Stimulated activated naive B cell treated with anti-CD40 and anti-IgM and Interleukin-4, amounts not matched to agents 10 μg/mL and 1 μg/mL and 100 μg/mL, for 72 hours (primary cell): ENCODE results near the gene OSBPL9.

Experiments
- ATAC-seq, 2 donors: fragments of 150-1000 bp; cut with Tn5 transposase; replicated peaks; 2 replicates each; pipeline ENCODE4 v1.10.0; 2021; ENCODE audit warnings: moderate library complexity in 1 of 2
- DNase-seq: peaks from one replicate; pipeline ENCODE4 v3.0.0; 2021
- H3K27ac Mint-ChIP-seq: one replicate; pipeline ENCODE4 v1.8.0; 2022; ENCODE audit warnings: mild to moderate bottlenecking, mixed read lengths
- H3K27me3 Mint-ChIP-seq, 2 donors: one replicate each; pipeline ENCODE4 v1.8.0; 2022; ENCODE audit warnings: mixed read lengths in 2 of 2
- H3K36me3 Mint-ChIP-seq, 2 donors: one replicate each; pipeline ENCODE4 v1.8.0; 2022; ENCODE audit warnings: mixed read lengths in 2 of 2, mild to moderate bottlenecking in 1 of 2
- H3K4me1 Mint-ChIP-seq, 2 donors: one replicate each; pipeline ENCODE4 v1.8.0; 2022; ENCODE audit warnings: mixed read lengths in 2 of 2, mild to moderate bottlenecking in 1 of 2
- H3K4me3 Mint-ChIP-seq, 2 donors: one replicate each; pipeline ENCODE4 v1.8.0; 2022; ENCODE audit warnings: mild to moderate bottlenecking in 2 of 2, mixed read lengths in 2 of 2, moderate library complexity in 1 of 2
- H3K9me3 Mint-ChIP-seq, 2 donors: one replicate each; pipeline ENCODE4 v1.8.0; 2022; ENCODE audit warnings: mixed read lengths in 2 of 2, mild to moderate bottlenecking in 1 of 2

OSBPL9 gene

DNA sequence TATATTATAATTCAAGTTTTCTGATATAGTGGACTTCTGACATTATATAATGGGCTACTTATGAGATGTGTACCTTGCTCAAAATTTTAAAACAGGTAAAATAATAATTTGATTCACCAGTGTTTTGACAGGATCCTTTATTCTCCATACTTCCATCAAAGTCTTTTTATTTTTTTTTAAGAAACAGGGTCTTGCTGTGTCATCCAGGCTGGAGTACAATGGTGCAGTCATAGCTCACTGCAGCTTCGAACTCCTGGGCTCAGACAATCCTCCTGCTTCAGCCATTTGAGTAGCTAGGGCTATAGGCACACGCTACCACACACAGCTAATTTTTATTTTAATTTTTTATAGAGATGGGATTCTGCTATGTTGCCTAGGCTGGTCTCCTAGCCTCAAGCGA lies 132.3 kb downstream of the OSBPL9 start:
- peaks cover 2 to 5% of the 10 kb centered on the region in 2 donors for H3K9me3 Mint-ChIP-seq
- no peak for ATAC-seq
- no peak overlapping the region for H3K27ac Mint-ChIP-seq
- DNase-seq = no peak
- H3K4me3 Mint-ChIP-seq = no peak overlapping the region
- peaks cover 25 to 29% of the 10 kb centered on the region in 2 donors for H3K36me3 Mint-ChIP-seq
- H3K4me1 Mint-ChIP-seq = peaks cover 0 to 5% of the 10 kb centered on the region in 2 donors
- no peaks in the 10 kb centered on the region for H3K27me3 Mint-ChIP-seq

DNA sequence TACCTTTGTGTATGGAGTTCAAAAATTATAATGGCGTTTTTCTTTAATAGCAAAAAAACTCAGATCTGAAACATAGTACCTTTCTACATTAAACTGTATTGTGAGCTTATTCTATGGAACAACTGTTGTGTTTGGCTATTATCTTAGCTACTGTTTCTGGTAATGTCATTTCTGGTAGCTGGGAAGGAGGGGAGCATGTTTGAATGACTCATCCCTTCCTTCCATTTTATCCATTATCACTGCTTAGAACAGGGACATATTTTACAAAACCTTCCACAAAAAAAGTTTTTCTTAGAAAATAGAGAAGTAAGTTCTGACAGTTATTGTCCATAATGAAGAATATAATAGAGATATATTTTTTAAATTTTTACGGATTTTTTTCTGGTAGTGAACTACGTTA lies 133.3 kb downstream of the OSBPL9 start:
- DNase-seq = no peak
- Mint-ChIP-seq H3K4me3 (no peak overlapping the region), H3K36me3 (peaks cover 29 to 31% of the 10 kb centered on the region in 2 donors), H3K27ac (no peak overlapping the region), H3K9me3 (peaks cover 2 to 5% of the 10 kb centered on the region in 2 donors), H3K27me3 (no peaks in the 10 kb centered on the region), H3K4me1 (peaks cover 0 to 3% of the 10 kb centered on the region in 2 donors)
- ATAC-seq = no peak

DNA sequence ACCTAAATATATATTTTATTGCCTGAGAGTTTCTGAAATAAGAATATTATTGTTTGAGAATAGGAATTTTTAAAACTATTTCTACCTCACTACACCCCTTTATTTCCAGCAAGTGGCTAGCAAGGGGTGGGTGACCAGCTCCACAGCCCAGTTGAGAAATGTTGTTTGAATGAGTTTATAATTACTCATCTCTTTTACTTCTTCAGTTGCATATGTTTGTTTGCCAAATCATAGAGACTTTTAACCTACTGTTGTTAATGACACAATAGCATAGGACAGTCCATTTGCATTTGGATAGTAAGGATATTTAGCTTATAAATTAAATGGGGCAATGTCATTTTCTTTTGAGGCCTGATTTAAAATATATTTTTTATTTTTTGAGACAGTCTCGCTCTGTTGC lies 133.8 kb downstream of the OSBPL9 start:
- H3K9me3 Mint-ChIP-seq = peaks cover 2 to 5% of the 10 kb centered on the region in 2 donors
- DNase-seq = no peak
- H3K27me3 Mint-ChIP-seq = no peaks in the 10 kb centered on the region
- peaks cover 0 to 4% of the 10 kb centered on the region in 2 donors for H3K4me1 Mint-ChIP-seq
- ATAC-seq = no peak
- peaks cover 34 to 36% of the 10 kb centered on the region in 2 donors for H3K36me3 Mint-ChIP-seq
- H3K27ac Mint-ChIP-seq = no peak overlapping the region
- no peak overlapping the region for H3K4me3 Mint-ChIP-seq

DNA sequence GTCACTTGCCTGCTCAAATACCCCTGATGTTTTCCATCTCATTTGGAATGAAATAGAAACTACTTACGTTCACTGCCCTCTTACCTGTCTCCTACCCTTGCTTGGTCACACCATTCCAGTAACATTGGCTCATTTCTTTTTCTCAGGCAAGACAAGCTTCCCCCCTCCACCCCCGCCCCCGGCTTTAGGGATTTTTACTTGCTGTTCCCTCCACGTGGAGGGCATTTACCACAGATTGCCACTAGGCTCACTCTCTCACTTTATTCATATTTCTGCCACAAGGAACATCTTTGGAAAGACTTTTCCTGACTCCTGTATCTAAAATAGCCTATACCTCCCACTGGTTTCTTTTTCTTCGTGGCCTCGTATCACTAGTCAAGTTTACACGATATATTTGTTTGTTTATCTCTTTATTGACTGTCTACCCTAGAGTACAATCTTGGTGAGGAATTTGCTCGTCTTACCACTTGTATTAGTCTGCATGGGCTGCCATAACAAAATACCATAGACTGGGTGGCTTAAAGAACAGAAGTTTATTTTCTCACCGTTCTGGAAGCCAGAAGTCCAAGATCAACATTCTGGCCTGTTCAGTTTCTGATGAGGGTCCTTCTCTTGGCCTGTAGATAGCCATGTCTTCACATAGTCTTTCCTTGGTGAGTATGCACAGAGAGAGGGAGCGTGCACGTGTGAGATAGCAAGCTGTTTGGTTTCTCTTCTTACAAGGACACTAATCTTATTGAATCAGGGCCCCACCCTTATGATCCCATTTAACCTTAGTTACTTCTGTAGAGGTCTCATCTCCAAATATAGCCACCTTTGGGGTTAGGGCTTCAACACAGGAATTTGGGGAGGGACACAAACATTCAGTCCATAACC lies 135.4 kb downstream of the OSBPL9 start:
- H3K36me3 Mint-ChIP-seq = peaks cover 34 to 35% of the 10 kb centered on the region in 2 donors
- H3K4me3 Mint-ChIP-seq = no peak overlapping the region
- H3K4me1 Mint-ChIP-seq = peaks cover 0 to 4% of the 10 kb centered on the region in 2 donors
- DNase-seq (no peak), ATAC-seq (no peak)
- peaks cover 2 to 5% of the 10 kb centered on the region in 2 donors for H3K9me3 Mint-ChIP-seq
- no peak overlapping the region for H3K27ac Mint-ChIP-seq
- H3K27me3 Mint-ChIP-seq = no peaks in the 10 kb centered on the region

DNA sequence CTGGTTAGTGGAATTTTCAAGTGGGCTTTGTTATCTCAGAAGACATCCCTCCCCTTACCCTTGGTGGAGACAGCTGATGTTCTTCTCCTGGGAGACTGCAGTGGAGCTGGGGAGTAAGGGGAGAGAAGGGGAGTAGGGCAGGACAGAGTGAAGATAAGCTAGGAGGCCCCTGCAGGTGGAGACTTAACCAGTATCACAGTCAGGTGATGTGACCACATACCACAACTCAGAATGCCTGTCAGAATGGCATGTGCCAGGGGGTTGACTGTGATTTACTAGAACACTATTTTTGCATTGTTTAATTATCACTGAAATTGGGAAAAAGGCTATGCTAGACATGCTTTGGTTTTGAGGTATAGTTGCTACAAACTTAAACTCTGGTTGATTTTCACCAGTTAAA lies 137.1 kb downstream of the OSBPL9 start:
- H3K36me3 Mint-ChIP-seq = peaks cover 28 to 31% of the 10 kb centered on the region in 2 donors
- H3K4me1 Mint-ChIP-seq = peaks cover 0 to 4% of the 10 kb centered on the region in 2 donors
- H3K9me3 Mint-ChIP-seq = peaks cover 2 to 5% of the 10 kb centered on the region in 2 donors
- DNase-seq (no peak), ATAC-seq (no peak)
- H3K27ac Mint-ChIP-seq = no peak overlapping the region
- H3K4me3 Mint-ChIP-seq = no peak overlapping the region
- H3K27me3 Mint-ChIP-seq = no peaks in the 10 kb centered on the region

DNA sequence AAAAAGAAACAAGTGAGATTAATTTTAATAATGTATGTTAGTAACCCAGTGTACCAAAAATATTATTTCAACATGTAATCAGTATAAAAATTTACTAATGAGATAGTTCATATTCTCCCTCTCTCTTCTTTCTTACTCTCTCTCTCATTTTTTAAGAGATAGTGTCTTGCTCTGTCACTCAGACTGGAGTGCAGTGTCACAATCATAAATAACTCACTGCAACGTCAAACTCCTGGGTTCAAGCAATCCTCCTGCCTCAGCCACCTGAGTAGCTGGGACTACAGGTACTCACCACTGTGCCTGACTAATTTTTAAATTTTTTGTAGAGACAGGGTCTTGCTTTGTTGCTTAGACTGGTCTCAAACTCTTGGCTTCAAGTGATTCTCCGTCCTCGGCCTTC lies 137.8 kb downstream of the OSBPL9 start:
- Mint-ChIP-seq H3K4me3 (no peak overlapping the region), H3K27me3 (no peaks in the 10 kb centered on the region), H3K9me3 (peaks cover 2 to 5% of the 10 kb centered on the region in 2 donors), H3K27ac (no peak overlapping the region), H3K36me3 (peaks cover 25 to 34% of the 10 kb centered on the region in 2 donors), H3K4me1 (peaks cover under 1 to 4% of the 10 kb centered on the region in 2 donors)
- DNase-seq (no peak), ATAC-seq (no peak)

DNA sequence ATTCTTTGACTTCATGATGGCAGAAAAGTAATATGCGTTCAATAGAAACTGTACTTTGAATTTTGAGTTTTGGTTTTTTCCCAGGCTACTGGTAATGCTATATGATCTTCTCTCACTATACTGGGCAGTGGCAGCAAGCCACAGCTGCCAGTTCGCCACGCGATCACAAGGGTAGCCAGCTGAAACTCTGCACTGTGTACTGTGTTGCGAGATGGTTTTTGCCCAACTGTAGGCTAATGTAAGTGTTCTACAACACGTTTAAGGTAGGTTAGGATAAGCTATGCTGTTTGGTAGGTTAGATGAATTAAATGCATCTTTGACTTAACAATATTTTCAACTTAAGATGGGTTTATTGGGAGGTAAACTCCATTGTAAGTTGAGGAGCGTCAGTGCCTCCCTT lies 138.5 kb downstream of the OSBPL9 start:
- Mint-ChIP-seq H3K27ac (no peak overlapping the region), H3K4me1 (peaks cover 6 to 8% of the 10 kb centered on the region in 2 donors), H3K9me3 (peaks cover 2 to 5% of the 10 kb centered on the region in 2 donors), H3K4me3 (no peak overlapping the region), H3K36me3 (peaks cover 27 to 41% of the 10 kb centered on the region in 2 donors), H3K27me3 (no peaks in the 10 kb centered on the region)
- ATAC-seq = no peak
- DNase-seq = no peak

DNA sequence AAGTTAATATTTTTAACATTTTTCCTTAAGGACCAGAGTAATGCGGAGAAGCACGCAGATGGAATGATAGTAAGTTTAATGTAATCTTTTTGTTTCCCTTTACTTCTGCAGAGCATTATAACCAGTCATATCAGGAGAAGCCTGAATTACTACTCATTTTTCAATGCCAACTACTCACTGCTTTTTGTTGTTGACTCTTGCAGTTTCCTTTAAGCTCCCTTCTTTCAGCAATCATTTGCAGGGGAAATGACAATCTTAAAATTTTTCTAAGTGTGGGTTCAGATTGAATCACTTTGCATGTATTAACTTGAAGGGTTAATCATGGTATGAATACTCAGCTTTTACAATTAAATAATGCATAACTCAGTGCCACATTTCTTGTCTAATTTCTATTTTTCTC lies 139.4 kb downstream of the OSBPL9 start:
- DNase-seq (no peak), ATAC-seq (no peak)
- no peaks in the 10 kb centered on the region for H3K27me3 Mint-ChIP-seq
- no peak overlapping the region for H3K4me3 Mint-ChIP-seq
- peaks cover 27 to 47% of the 10 kb centered on the region in 2 donors for H3K36me3 Mint-ChIP-seq
- H3K27ac Mint-ChIP-seq = no peak overlapping the region
- peaks cover 9 to 12% of the 10 kb centered on the region in 2 donors for H3K4me1 Mint-ChIP-seq
- peaks cover 2 to 5% of the 10 kb centered on the region in 2 donors for H3K9me3 Mint-ChIP-seq

DNA sequence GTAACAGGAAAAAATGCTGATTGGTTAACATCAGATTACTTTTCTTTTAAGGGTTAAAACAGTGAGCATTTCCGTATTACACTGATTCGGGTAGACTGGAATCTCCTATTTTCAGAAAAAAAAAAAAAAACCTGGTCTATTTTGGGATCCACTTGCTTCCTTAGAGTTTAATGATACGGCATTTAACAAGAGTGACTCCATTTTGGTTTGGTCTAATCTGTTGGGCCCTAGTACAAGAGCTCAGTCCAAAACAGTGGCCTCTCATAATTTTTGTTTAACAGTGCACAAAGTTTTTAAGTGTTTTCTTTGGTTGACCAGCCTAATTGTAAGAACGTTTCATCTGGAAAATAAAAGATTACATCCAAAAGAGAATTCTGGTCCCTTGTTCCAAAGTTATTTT lies 141.4 kb downstream of the OSBPL9 start:
- no peak overlapping the region for H3K4me3 Mint-ChIP-seq
- ATAC-seq = no peak
- H3K27ac Mint-ChIP-seq = no peak overlapping the region
- peaks cover 21 to 44% of the 10 kb centered on the region in 2 donors for H3K36me3 Mint-ChIP-seq
- peaks cover 6 to 12% of the 10 kb centered on the region in 2 donors for H3K4me1 Mint-ChIP-seq
- H3K27me3 Mint-ChIP-seq = no peaks in the 10 kb centered on the region
- no peak for DNase-seq
- no peaks in the 10 kb centered on the region for H3K9me3 Mint-ChIP-seq

DNA sequence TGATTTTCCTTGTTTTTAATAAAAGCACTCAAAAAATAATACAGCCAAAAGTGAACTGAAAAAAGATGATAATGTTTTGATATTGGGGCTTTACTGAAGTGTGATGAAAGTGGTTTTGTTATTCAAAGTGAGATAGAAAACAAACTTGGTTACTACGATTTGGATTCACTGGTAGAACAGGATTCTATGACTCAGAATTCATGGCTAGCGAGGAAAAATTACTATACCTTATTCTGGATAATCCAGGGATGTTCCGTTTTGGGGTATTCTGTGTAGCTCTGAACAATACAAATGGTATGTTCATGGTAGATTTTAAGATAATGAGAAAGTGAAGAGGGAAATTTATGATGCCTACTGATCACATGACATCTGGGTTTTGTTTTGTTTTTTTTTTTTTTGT lies 144.0 kb downstream of the OSBPL9 start:
- Mint-ChIP-seq H3K4me1 (peaks cover 4 to 12% of the 10 kb centered on the region in 2 donors), H3K27me3 (no peaks in the 10 kb centered on the region), H3K36me3 (peaks cover 20 to 33% of the 10 kb centered on the region in 2 donors), H3K4me3 (no peak overlapping the region), H3K9me3 (no peaks in the 10 kb centered on the region), H3K27ac (no peak overlapping the region)
- ATAC-seq = no peak
- DNase-seq = no peak

DNA sequence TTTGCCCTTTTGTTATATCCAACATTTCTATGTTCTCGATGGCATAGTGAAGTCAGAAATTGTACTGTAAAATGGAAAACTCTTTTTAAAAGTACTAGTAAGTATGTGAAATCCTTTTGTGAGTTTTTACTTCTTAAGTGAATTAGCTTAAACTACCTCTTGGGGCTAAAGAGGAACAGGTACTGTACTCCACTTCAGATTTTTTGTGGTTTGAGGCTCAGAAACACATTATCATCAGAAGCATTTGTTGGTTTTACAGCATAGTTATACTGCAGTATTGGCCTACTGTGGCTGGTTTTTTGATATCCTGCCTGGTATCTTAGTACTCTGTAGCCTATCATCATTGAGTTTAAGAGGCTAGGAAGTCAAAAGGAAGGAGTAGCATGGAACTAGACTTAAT lies 144.5 kb downstream of the OSBPL9 start:
- DNase-seq = no peak
- Mint-ChIP-seq H3K36me3 (peaks cover 20 to 37% of the 10 kb centered on the region in 2 donors), H3K9me3 (no peaks in the 10 kb centered on the region), H3K4me1 (peaks cover 4 to 12% of the 10 kb centered on the region in 2 donors), H3K27ac (no peak overlapping the region), H3K4me3 (no peak overlapping the region), H3K27me3 (no peaks in the 10 kb centered on the region)
- ATAC-seq = no peak

DNA sequence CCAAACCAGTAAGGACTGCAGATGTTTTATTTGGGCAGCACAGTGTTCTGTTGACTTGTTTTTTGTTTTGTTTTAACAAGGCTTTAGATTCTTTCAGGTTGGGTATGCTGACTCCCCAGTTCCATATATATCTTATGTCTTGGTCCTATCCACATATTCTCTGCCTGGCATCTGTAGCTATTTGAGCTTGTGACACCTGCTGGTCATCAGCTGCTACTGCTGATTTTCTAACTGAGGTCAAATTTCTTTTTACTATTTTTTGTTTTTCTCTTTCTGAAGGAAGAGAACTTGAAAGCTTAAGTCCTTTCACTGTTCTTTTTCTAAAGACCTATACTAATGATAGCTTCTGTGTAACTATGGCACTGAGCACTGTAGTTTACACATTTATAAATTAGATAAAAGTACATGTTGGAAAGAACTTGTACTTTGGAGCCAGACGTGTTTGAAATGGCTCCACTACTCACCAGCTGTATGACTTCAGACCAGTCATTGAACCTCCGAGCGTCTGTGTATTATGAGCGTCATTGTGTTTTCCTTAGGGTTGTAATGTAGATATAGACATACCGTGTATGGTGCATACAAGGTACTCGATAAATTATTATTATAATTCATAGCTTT lies 152.2 kb downstream of the OSBPL9 start:
- peak in 1 of 2 donors; percentile 51 for ATAC-seq
- no peak overlapping the region for H3K4me3 Mint-ChIP-seq
- no peaks in the 10 kb centered on the region for H3K9me3 Mint-ChIP-seq
- peaks cover 3 to 6% of the 10 kb centered on the region in 2 donors for H3K4me1 Mint-ChIP-seq
- H3K27me3 Mint-ChIP-seq = no peaks in the 10 kb centered on the region
- DNase-seq = no peak
- H3K27ac Mint-ChIP-seq = no peak overlapping the region
- H3K36me3 Mint-ChIP-seq = peaks cover 41 to 45% of the 10 kb centered on the region in 2 donors

DNA sequence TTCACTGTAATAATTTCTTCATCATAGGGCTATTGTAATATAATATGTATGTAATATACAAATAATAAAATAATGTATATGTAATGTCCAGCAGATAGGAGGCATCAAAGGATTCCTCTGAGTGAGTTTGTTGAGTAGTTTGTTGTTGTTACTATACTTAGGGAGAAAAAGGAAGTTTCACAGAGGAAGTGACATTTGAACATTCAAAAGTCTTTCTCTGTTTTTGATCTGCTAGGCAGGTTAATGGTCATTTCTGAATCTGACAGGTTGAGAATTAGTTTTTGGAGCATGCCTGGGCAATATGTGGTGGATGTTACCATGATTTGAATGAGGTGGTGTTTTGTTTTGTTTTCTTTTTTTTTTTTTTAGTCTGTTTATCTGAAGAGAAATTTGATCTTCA lies 159.5 kb downstream of the OSBPL9 start:
- H3K4me3 Mint-ChIP-seq = peak overlapping the region; percentile 1 to 5
- H3K4me1 Mint-ChIP-seq = peaks cover 9 to 16% of the 10 kb centered on the region in 2 donors

DNA sequence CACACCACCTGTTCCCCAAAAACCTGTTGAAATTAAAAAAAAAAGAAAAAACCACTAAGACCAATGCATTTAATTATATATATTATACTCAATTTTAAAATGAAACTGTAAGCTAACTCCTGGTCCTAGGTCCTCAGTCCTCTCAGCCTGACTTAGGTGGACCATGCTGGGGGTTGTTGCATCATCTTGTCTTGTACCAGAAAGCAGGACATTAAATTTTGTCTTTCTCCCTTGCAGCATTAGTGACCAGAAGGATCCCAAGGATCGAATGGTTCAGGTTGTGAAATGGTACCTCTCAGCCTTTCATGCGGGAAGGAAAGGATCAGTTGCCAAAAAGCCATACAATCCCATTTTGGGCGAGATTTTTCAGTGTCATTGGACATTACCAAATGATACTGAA lies 164.0 kb downstream of the OSBPL9 start:
- H3K4me1 Mint-ChIP-seq = peaks cover 6 to 9% of the 10 kb centered on the region in 2 donors
- ATAC-seq (no peak), DNase-seq (no peak)
- H3K36me3 Mint-ChIP-seq = peaks cover 26 to 53% of the 10 kb centered on the region in 2 donors
- no peaks in the 10 kb centered on the region for H3K9me3 Mint-ChIP-seq
- H3K27me3 Mint-ChIP-seq = no peaks in the 10 kb centered on the region
- H3K4me3 Mint-ChIP-seq = no peak overlapping the region
- no peak overlapping the region for H3K27ac Mint-ChIP-seq

More for the DNA sequence above, 159.5 kb downstream of the OSBPL9 start:
- Mint-ChIP-seq H3K27me3 (no peaks in the 10 kb centered on the region), H3K36me3 (peaks cover 33 to 50% of the 10 kb centered on the region in 2 donors), H3K27ac (no peak overlapping the region), H3K9me3 (no peaks in the 10 kb centered on the region)
- DNase-seq (no peak), ATAC-seq (peak; percentile 50 to 52)

DNA sequence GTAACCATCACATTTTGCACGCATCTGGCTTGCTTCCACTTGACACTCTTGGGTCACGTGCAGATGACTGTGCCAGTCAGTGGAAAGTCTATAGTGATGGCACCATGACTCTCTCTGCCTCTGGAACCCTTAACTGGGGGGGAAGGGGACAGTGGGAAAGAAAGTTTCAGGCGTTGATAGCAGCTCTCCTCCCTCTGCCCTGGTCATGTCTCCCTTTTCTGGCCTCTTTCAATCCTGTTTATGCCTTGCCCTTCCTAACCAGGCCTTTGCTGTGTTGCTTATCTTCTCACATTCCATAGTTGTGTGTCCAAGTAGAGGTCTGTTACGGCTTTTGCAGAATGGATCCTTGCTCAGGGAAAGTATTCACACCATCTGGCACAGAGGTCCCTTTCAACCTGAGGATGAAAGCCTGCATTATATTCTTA lies 168.1 kb downstream of the OSBPL9 start:
- no peaks in the 10 kb centered on the region for H3K4me1 Mint-ChIP-seq
- no peaks in the 10 kb centered on the region for H3K27me3 Mint-ChIP-seq
- no peak overlapping the region for H3K4me3 Mint-ChIP-seq
- no peaks in the 10 kb centered on the region for H3K9me3 Mint-ChIP-seq
- ATAC-seq = no peak
- H3K36me3 Mint-ChIP-seq = peaks cover 32 to 68% of the 10 kb centered on the region in 2 donors
- no peak for DNase-seq
- H3K27ac Mint-ChIP-seq = peak overlapping the region; percentile 38
